ENCODE results near the gene GNPTG. TPM values are rescaled to one million over a fixed set of nuclear protein-coding genes. Genes with fewer than 3 reads are reported as not detected.

GNPTG gene
- 10 to 100 TPM; 32.2 to 67.4 (median 40.4) TPM for polyA plus RNA-seq

GRCh38 chr16:1351582-1352362, at the start of gene GNPTG, which contains the start of gene TSR3:
TSS of gene GNPTG (plus strand) at chr16:1351931. CDS start at chr16:1351966, 35 bp downstream.
TSS of gene TSR3 (minus strand) at chr16:1351878. CDS start at chr16:1351804, 74 bp downstream.
- WGBS, 3 donors = 0 to 1% (median 0%) methylated on average over 61 to 98 of the region's 98 CpGs
- H3K27ac ChIP-seq (ENCODE audit: low read depth, low read length) = no peak within 1 kb of the TSS

GRCh38 chr16:1305823-1306222, 45.9 kb upstream of the GNPTG start:
- 70 to 78% (median 76%) methylated on average over 12 of the region's 12 CpGs for WGBS, 3 donors
- H3K27ac ChIP-seq (ENCODE audit: low read depth, low read length) = no peak overlapping the region

GRCh38 chr16:1306334-1306733, 45.4 kb upstream of the GNPTG start:
- H3K27ac ChIP-seq (ENCODE audit: low read depth, low read length) = no peak overlapping the region
- WGBS, 3 donors = 65 to 72% (median 67%) methylated on average over 4 of the region's 4 CpGs

- WGBS, 3 donors = 4 to 8% (median 5%) methylated on average over 18 to 42 of the region's 43 CpGs
- peak overlapping the region; percentile 68 for H3K27ac ChIP-seq (ENCODE audit: low read depth, low read length)
Observed at GRCh38 chr16:1308036-1308976, 43.4 kb upstream of the GNPTG start.

- peak within 1 kb of the TSS; percentile 68 for H3K27ac ChIP-seq (ENCODE audit: low read depth, low read length)
- 0 to 1% (median 1%) methylated on average over 62 to 116 of the region's 117 CpGs for WGBS, 3 donors
Observed at GRCh38 chr16:1308977-1309885, 42.5 kb upstream of the GNPTG start, which contains the start of gene UBE2I. TSS of gene UBE2I (plus strand) at chr16:1309636. CDS start at chr16:1314031, 4,395 bp downstream.

GRCh38 chr16:1309888-1310831, 41.6 kb upstream of the GNPTG start:
- 1 to 3% (median 1%) methylated on average over 54 to 77 of the region's 77 CpGs for WGBS, 3 donors
- H3K27ac ChIP-seq (ENCODE audit: low read depth, low read length) = no peak overlapping the region

- H3K27ac ChIP-seq (ENCODE audit: low read depth, low read length) = no peak overlapping the region
- WGBS, 3 donors = 2 to 4% (median 2%) methylated on average over 14 of the region's 14 CpGs
Observed at GRCh38 chr16:1310832-1311200, 40.9 kb upstream of the GNPTG start.

GRCh38 chr16:1311212-1311737, 40.5 kb upstream of the GNPTG start:
- 16 to 21% (median 18%) methylated on average over 13 of the region's 13 CpGs for WGBS, 3 donors
- H3K27ac ChIP-seq (ENCODE audit: low read depth, low read length) = no peak overlapping the region

- WGBS, 3 donors = 23 to 26% (median 24%) methylated on average over 35 of the region's 35 CpGs
- no peak overlapping the region for H3K27ac ChIP-seq (ENCODE audit: low read depth, low read length)
Observed at GRCh38 chr16:1311738-1312466, 39.8 kb upstream of the GNPTG start.

GRCh38 chr16:1312467-1312816, 39.3 kb upstream of the GNPTG start:
- WGBS, 3 donors = 72 to 80% (median 75%) methylated on average over 16 of the region's 16 CpGs
- no peak overlapping the region for H3K27ac ChIP-seq (ENCODE audit: low read depth, low read length)

GRCh38 chr16:1312903-1313302, 38.8 kb upstream of the GNPTG start:
- 83 to 90% (median 88%) methylated on average over 15 of the region's 15 CpGs for WGBS, 3 donors
- no peak overlapping the region for H3K27ac ChIP-seq (ENCODE audit: low read depth, low read length)

GRCh38 chr16:1313721-1314369, 37.9 kb upstream of the GNPTG start:
- no peak overlapping the region for H3K27ac ChIP-seq (ENCODE audit: low read depth, low read length)
- 88 to 89% (median 88%) methylated on average over 37 to 38 of the region's 38 CpGs for WGBS, 3 donors

GRCh38 chr16:1314399-1315068, 37.2 kb upstream of the GNPTG start:
- no peak overlapping the region for H3K27ac ChIP-seq (ENCODE audit: low read depth, low read length)
- WGBS, 3 donors = 82 to 90% (median 85%) methylated on average over 28 of the region's 28 CpGs

- 84 to 85% (median 84%) methylated on average over 36 to 46 of the region's 46 CpGs for WGBS, 3 donors
- H3K27ac ChIP-seq (ENCODE audit: low read depth, low read length) = no peak overlapping the region
Observed at GRCh38 chr16:1315081-1316032, 36.4 kb upstream of the GNPTG start.

Data from adipose tissue (tissue), 3 donors.